DMS53 (cell line): ENCODE results near the gene TRRAP.

Experiments
- DNase-seq: peaks from one replicate; lab custom pipeline; 2025; lab: John Stamatoyannopoulos, UW

TRRAP gene

DNA sequence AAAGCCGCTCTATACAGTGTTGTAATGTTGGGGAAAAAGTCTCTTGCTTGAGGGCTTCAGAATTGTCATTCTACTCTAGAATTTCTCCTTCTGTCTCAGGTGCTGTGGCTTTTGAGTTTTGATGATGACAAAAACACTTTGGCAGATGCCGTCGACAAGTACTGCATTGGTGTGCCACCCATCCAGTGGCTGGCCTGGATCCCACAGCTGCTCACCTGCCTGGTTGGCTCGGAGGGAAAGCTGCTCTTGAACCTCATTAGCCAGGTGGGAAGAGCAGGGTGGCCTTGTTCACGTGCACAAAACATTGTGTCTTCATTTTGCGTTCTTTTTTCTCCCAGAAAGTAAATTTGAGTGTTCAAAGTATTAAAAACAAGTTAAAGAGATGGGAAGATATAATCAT, 112.0 kb downstream of the TRRAP start:
- DNase-seq = no peak

DNA sequence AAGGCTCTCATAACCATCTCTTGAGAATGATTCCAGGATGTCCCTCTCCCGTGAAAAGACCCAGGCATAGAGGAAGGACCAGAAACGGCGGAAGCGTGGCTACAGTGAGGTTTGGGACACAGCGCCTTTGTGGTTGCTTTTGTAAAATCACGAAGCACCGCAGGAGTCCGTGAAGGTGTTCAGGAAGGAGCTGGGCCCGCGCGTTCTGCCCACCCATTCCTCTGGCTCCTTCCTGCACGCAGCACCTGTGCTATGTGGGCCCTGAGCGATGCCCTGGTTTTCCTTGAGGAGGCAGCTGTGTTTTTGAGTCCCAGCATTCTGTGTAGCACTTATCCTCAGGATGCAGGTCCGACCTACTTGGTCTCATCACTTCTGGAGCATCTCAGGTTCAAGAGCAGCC, 112.8 kb downstream of the TRRAP start:
- DNase-seq = no peak

DNA sequence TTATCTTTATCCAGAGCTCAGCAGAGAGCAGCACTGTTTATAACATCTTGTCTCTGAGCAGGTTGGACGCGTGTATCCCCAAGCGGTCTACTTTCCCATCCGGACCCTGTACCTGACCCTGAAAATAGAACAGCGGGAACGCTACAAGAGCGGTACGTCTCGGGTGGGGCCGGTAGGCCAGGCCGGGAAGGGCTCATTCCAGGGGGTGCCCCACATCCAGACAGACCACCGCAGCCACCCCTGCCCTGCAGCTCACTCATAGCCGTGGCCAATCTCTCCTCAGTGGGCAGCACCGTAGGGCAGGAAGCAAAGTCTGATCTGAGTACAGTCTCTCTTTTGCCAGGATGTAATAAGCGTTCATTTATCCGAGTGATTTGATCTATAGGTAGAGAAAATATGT, 113.7 kb downstream of the TRRAP start:
- DNase-seq = no peak

DNA sequence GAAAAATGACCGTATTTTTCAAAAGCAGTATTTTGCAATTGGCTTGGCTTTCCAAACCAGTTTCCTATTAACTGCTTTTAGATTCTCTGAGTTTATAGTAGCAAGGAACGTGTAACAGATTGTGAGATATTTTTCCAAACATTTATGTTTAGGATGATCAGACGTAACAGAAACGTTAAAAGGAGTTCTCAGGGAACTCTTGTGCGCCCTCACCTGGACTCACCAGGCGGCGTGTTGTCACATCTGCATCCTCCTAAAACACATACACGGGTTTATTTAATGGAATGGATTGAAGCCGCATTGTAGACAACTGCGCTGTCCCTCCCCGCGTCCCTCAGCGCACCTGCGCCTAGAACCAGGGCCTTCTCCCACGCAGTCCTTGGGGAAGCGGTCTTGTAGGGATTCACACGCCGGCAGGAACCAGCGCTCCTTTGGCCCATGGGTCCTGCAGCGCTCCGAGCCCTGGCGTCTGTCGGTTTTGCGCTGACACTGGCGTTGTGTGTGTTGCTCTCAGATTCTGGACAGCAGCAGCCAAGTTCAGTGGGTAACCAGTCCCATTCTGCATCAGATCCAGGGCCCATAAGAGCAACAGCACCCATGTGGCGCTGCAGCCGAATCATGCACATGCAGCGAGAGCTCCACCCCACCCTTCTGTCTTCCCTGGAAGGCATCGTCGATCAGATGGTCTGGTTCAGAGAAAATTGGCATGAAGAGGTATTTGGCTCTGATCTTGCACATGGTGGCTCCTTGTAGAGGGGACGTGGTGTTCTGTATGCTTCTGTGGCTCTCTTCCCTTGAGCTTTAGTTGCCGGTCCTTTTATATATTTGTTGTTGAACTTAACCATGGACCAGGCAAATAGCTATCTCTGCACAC, 114.9 kb downstream of the TRRAP start:
- peak; percentile 15 for DNase-seq

DNA sequence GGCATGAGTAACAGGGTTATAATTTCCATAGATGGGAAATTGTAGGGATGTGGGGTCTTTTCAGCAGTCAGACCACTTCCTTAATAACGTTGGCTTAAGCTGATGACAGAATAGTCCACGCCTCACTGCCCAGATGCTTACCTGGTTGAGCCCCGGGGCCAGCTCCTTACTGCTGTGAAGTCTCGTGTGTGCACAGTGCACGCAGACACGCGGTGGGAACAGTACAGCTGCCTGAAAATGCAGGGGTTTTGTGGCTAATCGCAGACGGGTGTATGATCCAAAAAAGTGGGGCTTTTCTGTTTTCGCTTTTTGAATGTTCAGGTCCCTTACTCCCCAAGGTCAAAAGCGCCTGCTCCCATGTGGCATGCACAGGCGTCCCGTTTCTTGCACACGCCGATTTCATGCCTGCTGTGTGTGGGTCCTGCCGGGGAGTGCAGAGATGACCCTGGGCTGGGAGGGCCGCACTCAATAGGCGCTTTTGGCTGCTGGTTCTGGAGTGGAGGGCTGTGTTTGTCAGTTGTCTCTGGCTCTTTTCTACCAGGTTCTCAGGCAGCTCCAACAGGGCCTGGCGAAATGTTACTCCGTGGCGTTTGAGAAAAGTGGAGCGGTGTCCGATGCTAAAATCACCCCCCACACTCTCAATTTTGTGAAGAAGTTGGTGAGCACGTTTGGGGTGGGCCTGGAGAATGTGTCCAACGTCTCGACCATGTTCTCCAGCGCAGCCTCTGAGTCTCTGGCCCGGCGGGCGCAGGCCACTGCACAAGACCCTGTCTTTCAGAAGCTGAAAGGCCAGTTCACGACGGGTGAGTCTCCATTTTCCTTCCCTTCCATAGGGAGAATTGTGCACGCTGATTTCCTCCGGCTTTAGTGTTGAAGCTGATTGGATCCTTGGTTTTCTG, 116.0 kb downstream of the TRRAP start:
- no peak for DNase-seq

DNA sequence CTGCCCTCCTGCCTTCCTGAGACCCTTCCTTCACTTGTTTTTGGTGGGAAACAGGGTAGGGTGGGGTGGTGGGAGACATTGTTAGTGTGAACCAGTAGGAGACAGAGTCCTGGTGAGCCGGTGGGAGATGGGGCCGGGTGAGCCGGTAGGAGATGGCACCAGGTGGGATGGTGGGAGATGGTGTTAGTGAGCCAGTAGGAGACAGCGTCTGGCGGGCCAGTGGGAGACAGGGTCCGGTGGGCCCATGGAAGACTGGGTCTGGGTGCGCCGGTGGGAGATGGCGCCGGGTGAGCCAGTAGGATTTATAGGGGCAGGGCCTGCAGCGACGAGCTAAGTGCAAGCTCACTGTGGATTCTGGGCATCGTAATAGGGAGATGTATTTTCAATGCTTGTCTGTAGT, 116.8 kb downstream of the TRRAP start:
- no peak for DNase-seq

DNA sequence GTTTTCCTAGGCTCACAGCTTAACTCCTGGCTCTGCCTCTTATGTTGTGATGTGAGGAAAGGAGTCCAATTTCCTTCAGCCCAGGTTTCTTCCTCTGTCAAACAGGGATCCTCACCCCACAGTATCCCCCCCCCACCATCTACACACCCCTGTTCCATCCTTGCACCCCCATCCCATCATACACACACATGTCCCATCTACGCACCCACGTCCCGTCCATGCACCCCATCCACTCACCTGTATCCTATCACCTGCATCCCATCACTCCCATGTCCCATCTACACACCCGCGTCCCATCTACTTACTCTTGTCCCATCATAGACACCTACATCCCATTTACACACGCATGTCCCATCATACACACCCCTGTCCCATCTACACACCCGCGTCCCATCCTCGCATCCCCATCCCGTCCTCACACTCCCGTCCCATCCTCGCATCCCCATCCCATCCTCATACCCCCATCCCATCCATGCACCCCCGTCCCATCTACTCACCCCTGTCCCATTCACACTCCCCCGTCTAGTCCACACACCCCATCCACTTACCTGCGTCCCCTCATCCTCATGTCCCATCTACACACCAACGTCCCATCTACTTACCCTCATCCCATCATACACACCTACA, 117.3 kb downstream of the TRRAP start:
- no peak for DNase-seq

DNA sequence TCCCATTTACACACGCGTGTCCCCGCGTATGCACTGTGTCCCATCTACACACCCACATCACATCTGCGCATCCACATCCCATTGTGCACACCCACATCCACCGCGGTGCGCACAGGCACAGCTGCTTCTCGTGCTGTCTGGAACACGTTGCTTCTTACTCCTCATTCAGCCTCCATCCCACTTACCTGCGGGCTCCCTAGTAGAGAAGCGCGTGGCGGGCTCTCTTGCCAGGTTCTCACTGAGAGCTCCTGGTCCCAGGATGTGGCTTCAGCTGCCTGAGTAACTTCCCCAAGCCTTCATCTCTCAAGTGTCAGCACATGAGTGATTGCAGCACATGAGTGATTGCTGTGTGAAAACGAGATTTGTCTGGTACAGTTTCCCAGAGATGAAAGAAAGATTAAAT, 117.8 kb downstream of the TRRAP start:
- no peak for DNase-seq

DNA sequence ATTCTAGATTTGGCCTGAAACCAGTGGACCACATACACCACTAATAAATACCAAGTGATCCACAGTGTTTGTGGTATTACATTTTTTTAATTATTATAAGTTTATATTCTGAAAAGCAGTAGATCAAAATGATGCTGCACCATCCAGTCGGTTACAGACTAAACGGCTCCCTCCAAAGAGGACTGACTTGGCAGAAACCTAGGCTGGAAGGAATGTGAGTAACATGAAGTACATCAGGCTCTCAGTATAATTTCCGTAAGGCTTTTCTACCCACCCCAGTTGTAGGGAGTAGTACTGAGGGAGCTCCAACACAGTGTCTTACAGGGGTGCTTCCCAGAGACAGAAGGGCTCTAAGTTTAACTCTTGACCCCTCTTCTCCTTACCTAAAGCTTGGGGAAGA, 119.5 kb downstream of the TRRAP start:
- DNase-seq = no peak

DNA sequence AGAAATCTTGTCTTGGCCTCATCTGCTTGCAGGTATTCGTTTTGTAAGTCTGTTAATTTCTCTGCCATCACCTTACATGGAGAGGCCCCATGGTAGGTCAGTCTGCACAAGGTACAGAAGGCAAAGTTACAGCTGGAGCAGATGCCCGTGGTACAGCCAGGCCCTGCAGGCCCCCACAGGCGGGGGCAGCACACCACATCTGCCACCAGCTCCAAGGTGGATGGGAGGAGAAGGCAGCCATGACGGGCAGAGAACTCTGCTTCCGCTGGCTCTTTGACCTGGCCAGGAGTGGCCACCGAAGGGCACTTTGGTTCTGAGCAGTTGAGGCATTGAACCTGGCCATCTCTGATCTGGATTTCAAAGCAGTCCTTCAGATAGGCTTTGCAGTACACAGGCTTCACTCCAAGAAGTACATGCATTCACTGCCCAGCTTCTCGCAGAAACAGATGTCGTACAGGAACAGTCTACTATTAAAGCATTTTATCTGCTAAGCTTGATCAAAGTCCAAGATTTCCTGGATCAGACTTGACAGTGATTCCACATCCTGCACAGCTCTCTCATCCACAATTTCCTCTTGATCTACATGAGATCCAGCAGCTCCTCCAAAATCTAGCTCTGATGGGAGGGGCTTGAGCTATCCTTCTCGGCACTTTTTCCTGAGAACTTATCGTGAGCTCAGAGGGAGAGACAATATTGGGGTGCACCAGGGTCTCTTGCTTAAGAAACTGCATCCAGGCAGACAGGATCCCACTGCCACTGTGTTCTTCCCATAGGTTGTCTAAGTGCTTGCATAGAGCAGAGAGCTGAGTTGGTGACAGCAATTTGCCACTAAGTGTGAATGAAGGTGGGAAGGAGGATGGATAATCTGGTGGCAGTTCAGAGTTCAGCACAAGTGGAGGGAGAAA, 120.7 kb downstream of the TRRAP start:
- DNase-seq = no peak

DNA sequence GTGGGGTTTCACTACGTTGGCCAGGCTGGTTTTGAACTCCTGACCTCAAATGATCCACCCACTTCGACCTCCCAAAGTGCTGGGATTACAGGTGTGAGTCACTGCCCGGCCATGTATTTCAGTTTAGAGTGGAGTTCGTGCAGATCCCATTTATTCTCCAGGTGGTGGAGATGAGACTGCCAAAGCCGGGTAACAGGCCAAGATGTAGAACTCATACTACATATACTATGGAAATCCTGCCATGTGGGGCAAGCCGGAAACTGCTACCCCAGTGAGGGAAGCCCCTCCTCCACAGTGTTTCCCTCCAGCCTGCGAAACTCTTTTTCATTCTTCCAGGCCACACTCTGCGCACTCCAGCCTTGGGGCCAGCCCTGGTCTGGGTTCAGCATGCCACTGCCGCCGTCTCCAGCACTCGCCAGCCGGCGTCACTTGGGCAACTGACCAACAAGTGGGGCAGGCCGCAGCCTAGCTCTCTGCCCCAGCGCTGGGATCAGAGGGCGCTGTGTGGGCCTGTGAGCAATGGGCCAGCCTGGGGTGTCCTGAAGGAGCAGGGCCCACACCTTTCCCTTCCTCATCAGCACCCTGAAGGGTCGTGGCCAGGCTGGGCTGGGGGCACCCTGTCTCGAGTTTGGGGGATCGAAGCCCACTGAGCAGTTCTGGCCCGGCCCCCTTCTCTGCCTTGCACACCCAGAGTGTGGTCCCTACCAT, 122.0 kb downstream of the TRRAP start:
- DNase-seq = no peak

DNA sequence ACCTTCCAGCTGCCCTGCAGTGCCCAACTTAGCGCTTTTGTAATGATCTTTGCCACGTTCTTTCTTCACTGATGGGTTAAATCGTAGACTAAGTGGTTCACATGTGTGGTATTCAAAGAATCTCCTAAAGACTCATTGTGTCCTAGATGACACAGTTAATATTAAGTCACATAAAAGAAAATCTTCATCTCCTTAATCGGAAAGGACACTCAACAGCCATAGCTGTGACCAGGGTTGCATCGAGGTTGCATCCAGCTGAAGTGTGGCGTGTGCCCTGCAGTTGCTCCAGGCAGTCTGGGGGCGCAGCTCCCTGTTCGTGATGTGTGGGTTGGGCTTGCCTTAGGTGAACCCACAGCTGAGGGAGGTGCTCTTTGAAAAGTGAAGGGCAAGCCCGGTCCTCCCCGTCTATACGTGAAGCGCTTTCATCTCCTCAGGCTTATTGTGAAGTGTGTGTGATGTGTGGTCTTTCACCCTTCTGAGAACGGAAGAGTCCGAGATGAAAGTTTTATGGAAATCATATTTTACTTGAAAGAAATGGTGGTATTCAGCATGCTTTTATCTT, 122.7 kb downstream of the TRRAP start:
- DNase-seq = no peak

DNA sequence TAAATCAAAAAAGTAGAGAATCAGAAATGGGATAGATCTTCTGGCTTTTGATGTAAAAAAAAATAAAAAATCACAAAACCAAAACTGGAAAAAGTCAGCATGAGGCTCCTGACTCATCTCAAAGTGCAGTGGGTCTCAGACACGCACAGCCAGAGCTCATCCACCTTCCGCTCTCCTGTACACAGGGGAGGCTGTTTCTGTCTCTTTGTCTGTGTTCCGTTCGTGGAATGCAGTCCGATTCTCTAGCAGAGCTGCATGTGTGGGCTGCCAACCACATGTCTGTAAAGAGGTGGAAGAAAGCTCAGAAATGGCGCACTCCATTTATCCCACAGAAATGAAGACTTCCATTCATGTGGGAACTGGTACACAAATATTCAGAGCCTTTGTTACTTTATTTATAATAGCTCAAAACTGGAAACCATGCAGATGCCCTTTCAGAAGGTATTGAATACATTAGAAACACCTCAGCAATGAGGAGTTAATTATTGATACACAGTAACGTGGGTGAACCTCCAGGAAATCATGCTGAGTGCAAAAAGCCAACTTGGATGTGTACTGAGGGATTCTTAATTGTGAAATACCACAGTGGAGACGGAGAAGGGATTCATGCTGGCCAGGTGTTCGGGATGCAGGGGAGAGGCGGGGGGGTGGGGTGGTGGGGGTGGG, 123.3 kb downstream of the TRRAP start:
- DNase-seq = no peak

DNA sequence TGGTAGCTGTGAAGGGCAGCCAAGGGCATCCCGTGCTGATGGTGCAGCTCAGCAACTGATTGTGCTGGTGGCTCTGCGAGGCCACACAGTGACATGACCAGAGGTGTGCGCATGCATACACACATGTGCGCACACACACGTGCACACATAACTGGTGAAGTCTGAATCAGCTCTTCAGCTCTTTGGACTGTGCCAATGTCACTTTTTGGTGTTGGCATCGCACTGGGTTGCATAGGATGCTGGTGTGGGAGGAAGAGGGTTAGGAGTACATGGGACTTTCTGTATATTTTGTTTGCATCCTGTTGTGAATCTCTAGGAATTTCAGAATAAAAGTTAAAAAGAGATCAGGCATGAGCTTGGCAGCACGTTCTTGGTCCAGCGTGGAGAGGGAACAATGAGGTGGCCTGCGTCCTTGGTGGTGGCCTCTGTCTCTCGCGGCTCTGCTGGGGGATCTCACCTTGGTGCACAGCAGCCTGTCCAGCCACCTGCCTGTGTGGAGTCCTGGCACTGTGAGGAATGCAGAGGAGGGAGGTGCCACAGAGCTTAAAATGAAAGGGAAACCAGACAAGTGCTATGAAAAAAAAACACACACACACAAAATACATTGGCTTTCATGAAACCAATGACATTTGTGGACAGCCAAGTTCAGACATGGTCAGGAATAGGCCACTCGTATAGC, 124.0 kb downstream of the TRRAP start:
- no peak for DNase-seq

DNA sequence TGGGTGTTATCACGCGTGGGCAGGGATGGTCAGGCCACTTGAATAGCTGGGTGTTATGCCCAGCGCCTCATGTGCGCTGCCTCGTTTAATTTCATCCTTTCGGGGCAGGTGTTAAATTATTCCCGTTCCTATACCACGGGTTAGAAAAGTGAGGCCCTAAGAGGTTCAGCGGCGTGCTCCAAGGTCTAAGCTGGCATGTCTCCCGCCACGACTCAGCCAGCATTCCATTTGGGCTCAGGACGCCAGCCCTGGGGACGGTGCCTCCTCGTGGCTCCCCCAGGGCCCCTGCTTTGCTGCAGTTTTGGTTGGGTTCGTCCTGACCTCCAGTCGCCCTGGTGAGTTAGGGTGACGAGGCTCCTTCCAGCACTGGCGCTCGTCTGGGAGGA, 124.5 kb downstream of the TRRAP start:
- DNase-seq = no peak

DNA sequence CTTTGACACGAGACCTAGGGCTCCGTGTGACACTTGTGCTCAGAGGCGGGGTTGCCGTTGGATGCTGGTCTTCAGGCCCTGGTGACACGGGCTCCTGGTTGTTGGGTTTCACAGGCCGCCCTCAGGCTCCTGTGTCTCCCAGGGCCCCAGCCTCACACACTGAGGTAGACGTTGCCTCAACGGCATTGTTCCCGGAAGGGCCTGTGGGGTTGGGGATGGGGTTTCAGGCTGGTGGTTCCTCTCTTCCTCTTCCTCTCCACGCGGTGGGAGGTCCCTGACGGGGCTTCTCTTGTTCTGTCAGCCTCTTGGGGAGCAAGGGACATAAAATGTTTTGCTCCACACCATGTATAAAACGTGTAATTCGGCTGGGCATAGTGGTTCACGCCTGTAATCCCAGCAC, 125.1 kb downstream of the TRRAP start:
- DNase-seq = no peak

DNA sequence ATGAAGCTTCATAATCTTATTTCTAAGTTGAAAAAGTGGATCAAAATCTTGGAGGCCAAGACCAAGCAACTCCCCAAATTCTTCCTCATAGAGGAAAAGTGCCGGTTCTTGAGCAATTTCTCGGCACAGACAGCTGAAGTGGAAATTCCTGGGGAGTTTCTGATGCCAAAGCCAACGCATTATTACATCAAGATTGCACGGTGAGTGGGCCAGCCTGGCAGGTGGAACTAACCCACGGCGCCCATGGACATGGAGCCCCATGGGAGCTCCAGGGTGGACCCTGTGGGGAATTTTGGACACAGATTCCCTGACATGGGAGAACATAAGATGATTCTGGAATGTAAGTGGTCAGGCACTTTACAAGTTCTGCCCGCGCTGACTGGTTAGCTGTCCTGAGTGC, 125.9 kb downstream of the TRRAP start:
- no peak for DNase-seq

DNA sequence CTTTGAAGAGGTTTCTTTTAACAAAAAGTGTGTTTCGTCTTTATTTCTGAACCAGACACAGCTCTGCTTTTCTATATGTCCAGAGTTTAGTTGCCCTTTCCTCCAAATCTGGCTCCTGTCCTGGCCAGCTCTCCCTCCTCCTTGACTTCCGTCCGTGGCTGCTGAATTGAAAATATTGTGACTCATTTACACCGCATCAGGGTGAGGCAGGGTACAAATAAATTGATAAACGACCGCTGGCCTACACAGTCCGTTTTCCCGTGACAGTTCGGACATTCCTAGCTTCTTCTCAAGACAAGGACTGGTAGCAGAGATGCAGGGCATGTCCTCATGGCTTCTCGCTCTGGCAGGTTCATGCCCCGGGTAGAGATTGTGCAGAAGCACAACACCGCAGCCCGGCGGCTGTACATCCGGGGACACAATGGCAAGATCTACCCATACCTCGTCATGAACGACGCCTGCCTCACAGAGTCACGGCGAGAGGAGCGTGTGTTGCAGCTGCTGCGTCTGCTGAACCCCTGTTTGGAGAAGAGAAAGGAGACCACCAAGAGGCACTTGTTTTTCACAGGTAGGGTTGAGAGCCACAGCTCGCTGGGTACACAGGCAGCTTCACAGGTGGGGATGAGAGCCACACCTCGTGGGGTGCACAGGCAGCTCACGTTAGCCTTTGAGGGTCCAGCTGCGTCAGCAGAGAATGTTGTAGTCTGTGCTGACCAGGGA, 126.6 kb downstream of the TRRAP start:
- no peak for DNase-seq

DNA sequence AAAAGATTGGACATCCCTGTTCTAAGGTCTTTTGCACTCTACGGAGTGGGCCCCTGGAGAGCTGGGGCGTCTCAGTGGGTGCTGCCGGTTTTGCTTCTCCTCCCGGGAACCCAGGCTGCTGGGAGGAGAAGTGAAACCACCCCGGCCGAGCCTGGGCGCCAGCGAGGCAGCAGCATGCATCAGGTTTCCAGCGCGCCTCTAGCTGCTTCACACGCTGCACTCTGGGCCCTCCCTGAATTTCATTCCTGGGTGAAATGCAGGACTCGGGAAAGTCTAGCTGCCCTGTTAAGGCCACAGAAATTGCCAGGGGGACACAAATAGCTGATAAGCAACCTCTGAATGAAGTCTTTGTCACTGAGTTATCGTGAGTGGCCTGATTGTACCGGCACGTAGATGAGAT, 127.4 kb downstream of the TRRAP start:
- DNase-seq = no peak
